B cell (primary cell): ENCODE measurements around the gene NUBP2. TPM values are rescaled to one million over a fixed set of nuclear protein-coding genes. Genes with fewer than 3 reads are reported as not detected.

Experiments used
- ATAC-seq: fragments of 200-7000 bp; cut with Tn5 transposase; one replicate; pipeline ENCODE4 v1.10.0; 2021; ENCODE audit warnings: low read depth, mild to moderate bottlenecking, moderate number of reproducible peaks, moderate library complexity
- CTCF ChIA-PET: fragments of 350-600 bp; sonication (Branson Sonifier 250); formaldehyde crosslinking; loops from one replicate; lab custom pipeline; 2021; ENCODE audit warnings: antibody characterized with exemption, inconsistent platforms; lab: Charles Lee
- POLR2A ChIA-PET: fragments of 350-600 bp; sonication (Branson Sonifier 250); formaldehyde crosslinking; loops from one replicate; lab custom pipeline; 2021; ENCODE audit warnings: antibody characterized with exemption; lab: Charles Lee
- DNase-seq: peaks from one replicate; pipeline ENCODE4 v3.0.0; 2013
- H2AFZ ChIP-seq: 2 replicates; pipeline ENCODE4 v1.6.1; 2012; ENCODE audit warnings: mild to moderate bottlenecking, low read depth, low read length; ENCODE audit not compliant: insufficient read depth, poor library complexity, severe bottlenecking
- H3K27ac ChIP-seq, 2 donors: 1 replicate in 1 of 2; 2 replicates in 1 of 2; pipeline ENCODE4 v1.5.1; 2012 to 2013; ENCODE audit warnings: low read length in 2 of 2, mild to moderate bottlenecking in 2 of 2, moderate library complexity in 1 of 2
- H3K27me3 ChIP-seq, 4 experiments: fragments of 200-600 bp in 1 of 4; sonication (generic) in 1 of 4; replicated peaks in 1 of 4; 1 replicate in 2 of 4; 2 replicates in 2 of 4; pipeline versions ENCODE4 v1.6.1 to v1.7.0; 2013 to 2016; ENCODE audit warnings: low read length in 3 of 4, mild to moderate bottlenecking in 2 of 4, mixed read lengths in 1 of 4, moderate library complexity in 1 of 4; ENCODE audit not compliant: insufficient read depth in 4 of 4, control insufficient read depth in 3 of 4; ENCODE audit errors: control extremely low read depth in 1 of 4
- H3K36me3 ChIP-seq, 2 experiments: replicated peaks in 1 of 2; 1 replicate in 1 of 2; 2 replicates in 1 of 2; pipeline versions ENCODE4 v1.6.1 to v1.7.1; 2013; ENCODE audit warnings: low read length in 1 of 2; ENCODE audit not compliant: insufficient read depth in 2 of 2, control insufficient read depth in 1 of 2; ENCODE audit errors: control extremely low read depth in 1 of 2, extremely low read depth in 1 of 2
- H3K4me1 ChIP-seq, 2 donors: fragments of 200-600 bp in 1 of 2; sonication (generic) in 1 of 2; 1 replicate in 1 of 2; 2 replicates in 1 of 2; pipeline versions ENCODE4 v1.5.1 to v1.6.1; 2013 to 2017; ENCODE audit warnings: low read length in 2 of 2; ENCODE audit not compliant: control insufficient read depth in 2 of 2, insufficient read depth in 2 of 2
- H3K4me2 ChIP-seq: replicated peaks from 2 replicates; pipeline ENCODE3; 2012; ENCODE audit warnings: mild to moderate bottlenecking, low read depth, low read length; ENCODE audit not compliant: poor library complexity, severe bottlenecking
- H3K4me3 ChIP-seq, 5 experiments: fragments of 200-600 bp in 1 of 5; sonication (generic) in 1 of 5; 1 replicate in 3 of 5; 2 replicates in 2 of 5; pipeline versions ENCODE4 v1.5.1 to v1.7.0; 2011 to 2016; ENCODE audit warnings: low read length in 4 of 5, mild to moderate bottlenecking in 4 of 5, low read depth in 2 of 5, control low read depth in 1 of 5, moderate library complexity in 1 of 5; ENCODE audit not compliant: insufficient read depth in 1 of 5; ENCODE audit errors: control extremely low read depth in 1 of 5, extremely low read depth in 1 of 5
- H3K79me2 ChIP-seq: fragments of 200-600 bp; sonication (generic); one replicate; pipeline ENCODE4 v1.6.0; 2016; ENCODE audit warnings: low read length; ENCODE audit not compliant: control insufficient read depth, insufficient read depth
- H3K9ac ChIP-seq: fragments of 200-600 bp; sonication (generic); 2 replicates; pipeline ENCODE4 v1.6.1; 2017; ENCODE audit warnings: mild to moderate bottlenecking, low read length, moderate library complexity
- H3K9me3 ChIP-seq, 3 donors: one replicate each; pipeline versions ENCODE4 v1.6.1 to v1.7.1; 2013; ENCODE audit warnings: low read length in 2 of 3; ENCODE audit not compliant: control insufficient read depth in 2 of 3, insufficient read depth in 1 of 3; ENCODE audit errors: control extremely low read depth in 1 of 3
- H4K20me1 ChIP-seq: 2 replicates; pipeline ENCODE4 v1.6.0; 2012; ENCODE audit warnings: mild to moderate bottlenecking, low read length; ENCODE audit not compliant: insufficient read depth, control insufficient read depth, poor library complexity, severe bottlenecking
- H3K27ac Mint-ChIP-seq: one replicate; pipeline ENCODE4 v1.8.0; 2021; ENCODE audit warnings: mixed read lengths
- H3K27me3 Mint-ChIP-seq: one replicate; pipeline ENCODE4 v1.8.0; 2021; ENCODE audit warnings: mixed read lengths
- H3K4me1 Mint-ChIP-seq: one replicate; pipeline ENCODE4 v1.8.0; 2021; ENCODE audit warnings: mixed read lengths
- H3K4me3 Mint-ChIP-seq: one replicate; pipeline ENCODE4 v1.8.0; 2021; ENCODE audit warnings: mixed read lengths
- H3K9me3 Mint-ChIP-seq: one replicate; pipeline ENCODE4 v1.8.0; 2022; ENCODE audit warnings: mixed read lengths; ENCODE audit not compliant: insufficient read depth
- CTCF ChIP-seq: fragments of 200-600 bp; IDR thresholded peaks from one replicate; pipeline ENCODE4 v1.8.0; 2022; ENCODE audit warnings: antibody characterized with exemption, mild to moderate bottlenecking
- EZH2 ChIP-seq: IDR thresholded peaks from 2 replicates; pipeline ENCODE4 v1.6.1; 2012; ENCODE audit warnings: borderline replicate concordance, low read depth, mild to moderate bottlenecking, moderate library complexity, low read length; ENCODE audit not compliant: insufficient read depth, poor library complexity, severe bottlenecking
- WGBS: methylation state at CpG from one replicate; pipeline ENCODE4 v1.1.5; 2013; ENCODE audit warnings: missing lambda C conversion rate; ENCODE audit not compliant: insufficient coverage; 5-methylcytosine and 5-hydroxymethylcytosine counted together
- intact Hi-C: fragments of 100-400 bp; cut with micrococcal nuclease; formaldehyde crosslinking; loops from one replicate; pipeline ENCODE4 v1.10.0; 2022
- polyA plus RNA-seq: library from polyadenylated mRNA; depleted of rRNA; stranded (reverse); fragments of >200 nt; gene quantifications from 2 replicates; pipeline ENCODE4 v1.2.3, GENCODE V29; 2012
- total RNA-seq, 2 donors: library from RNA; stranded (reverse); fragments of 120-200 nt in 1 of 2; gene quantifications; 1 replicate in 1 of 2; 2 replicates in 1 of 2; pipeline versions ENCODE4 v1.2.3 to v1.2.4, GENCODE V29; 2013 to 2022

NUBP2 gene
- total and polyA plus RNA-seq, 2 donors (not counting 1 experiment from before 2014, with no cell fraction given): 50.2 to 71.7 TPM

DNA sequence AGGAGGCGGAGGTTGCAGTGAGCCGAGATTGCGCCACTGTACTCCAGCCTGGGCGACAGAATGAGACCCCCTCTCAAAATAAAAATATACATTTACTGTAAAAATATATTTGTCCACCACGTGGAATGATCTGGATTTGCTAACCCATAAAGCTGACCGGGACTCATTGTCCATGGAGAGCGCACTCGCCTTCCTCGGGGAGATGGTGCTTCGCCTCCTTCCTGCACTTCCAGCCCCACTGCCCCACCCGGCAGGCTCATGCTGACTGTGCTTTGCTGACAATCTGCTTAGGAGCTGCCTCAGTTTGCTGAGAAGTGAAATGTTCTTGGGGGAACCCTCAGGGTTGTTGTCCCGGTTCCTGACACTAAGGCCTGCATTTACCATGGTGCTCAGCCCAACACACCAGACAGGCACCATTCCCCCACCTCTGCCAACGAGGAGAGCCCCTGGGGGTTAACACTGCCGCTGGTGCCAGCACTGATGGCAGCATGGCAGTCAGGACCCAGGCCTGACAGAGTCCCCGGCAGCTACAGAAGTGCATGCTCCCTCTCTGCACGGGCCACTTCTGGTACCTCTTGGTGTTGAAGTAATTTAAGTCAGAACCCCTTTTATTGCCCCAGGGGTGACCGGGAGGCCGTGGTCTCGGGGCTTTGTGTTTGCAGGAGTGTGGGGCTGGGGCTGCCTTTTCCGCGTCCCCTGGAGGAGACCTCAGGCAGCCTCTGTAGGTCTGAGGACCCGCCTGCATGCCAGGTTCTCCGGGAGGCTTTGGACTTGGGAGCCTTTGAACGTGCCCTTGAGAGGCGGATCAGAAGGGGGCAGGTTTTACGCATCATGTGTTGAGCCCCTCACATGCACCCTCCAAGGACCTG lies 2.5 kb downstream of the NUBP2 start:
- peaks cover 22% of the 10 kb centered on the region for H3K4me1 Mint-ChIP-seq
- 98% methylated on average over 21 of the region's 26 CpGs for WGBS
- Histone ChIP-seq H2AFZ (no peak overlapping the region), H4K20me1 (peaks cover 74% of the 10 kb centered on the region), H3K9me3 (no peaks in the 10 kb centered on the region), H3K36me3 (peaks cover 0 to 33% of the 10 kb centered on the region in 2 experiments), H3K9ac (no peak overlapping the region), H3K4me2 (no peak overlapping the region), H3K79me2 (peaks cover 82% of the 10 kb centered on the region), H3K4me3 (no peak overlapping the region), H3K27ac (no peak overlapping the region), H3K4me1 (peaks cover 10 to 26% of the 10 kb centered on the region in 2 donors), H3K27me3 (no peaks in the 10 kb centered on the region)
- no peak overlapping the region for H3K27ac Mint-ChIP-seq
- no peaks in the 10 kb centered on the region for H3K27me3 Mint-ChIP-seq
- H3K9me3 Mint-ChIP-seq: no peaks in the 10 kb centered on the region
- intact Hi-C loops: no loop called here
- CTCF ChIA-PET: no interaction called here
- peak overlapping the region; percentile 64 for H3K4me3 Mint-ChIP-seq
- POLR2A ChIA-PET: interaction anchor here (0.6 kb wide), 1 partner anchor 170 kb away, joined by 3 read pairs; no protein-coding TSS in a partner anchor
- TF ChIP-seq EZH2 (no peak), CTCF (no peak)
- DNase-seq (no peak), ATAC-seq (no peak)

DNA sequence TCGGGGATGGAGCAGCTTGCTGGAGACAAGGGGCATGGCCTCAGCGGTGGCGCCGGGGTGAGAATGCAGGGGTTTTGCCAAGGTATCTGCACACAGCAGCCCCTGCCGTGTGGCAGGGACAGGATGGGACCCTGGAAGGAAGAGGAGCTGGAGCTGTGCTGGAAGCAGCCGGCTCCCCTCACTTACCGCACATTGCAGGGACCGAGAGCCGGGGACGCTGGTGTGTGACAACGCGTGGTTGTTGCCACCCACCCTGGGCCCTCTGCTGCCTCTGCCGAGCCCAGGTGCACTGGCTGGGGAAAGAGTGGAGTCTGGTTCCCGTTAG lies 3.0 kb downstream of the NUBP2 start:
- no peak overlapping the region for H3K4me2 ChIP-seq
- intact Hi-C loops: no loop called here
- no peak overlapping the region for H3K9ac ChIP-seq
- H3K27ac ChIP-seq: no peak overlapping the region
- H3K9me3 ChIP-seq: no peaks in the 10 kb centered on the region
- POLR2A ChIA-PET: no interaction called here
- H3K36me3 ChIP-seq: peaks cover 0 to 33% of the 10 kb centered on the region in 2 experiments
- no peaks in the 10 kb centered on the region for H3K27me3 Mint-ChIP-seq
- WGBS: 93% methylated on average over 14 of the region's 14 CpGs
- DNase-seq (no peak), ATAC-seq (no peak)
- H2AFZ ChIP-seq: no peak overlapping the region
- peaks cover 21% of the 10 kb centered on the region for H3K4me1 Mint-ChIP-seq
- H3K27ac Mint-ChIP-seq: no peak overlapping the region
- no peak for TF ChIP-seq CTCF
- TF ChIP-seq EZH2: no peak
- H3K4me3 Mint-ChIP-seq: no peak overlapping the region
- H3K79me2 ChIP-seq: peaks cover 76% of the 10 kb centered on the region
- no peaks in the 10 kb centered on the region for H3K9me3 Mint-ChIP-seq
- peaks cover 10 to 23% of the 10 kb centered on the region in 2 donors for H3K4me1 ChIP-seq
- H4K20me1 ChIP-seq: peaks cover 68% of the 10 kb centered on the region
- CTCF ChIA-PET: no interaction called here
- no peaks in the 10 kb centered on the region for H3K27me3 ChIP-seq
- no peak overlapping the region for H3K4me3 ChIP-seq
